ENCODE measurements around the gene SIRT4. TPM values are rescaled to one million over a fixed set of nuclear protein-coding genes. Genes with fewer than 3 reads are reported as not detected.

The SIRT4 gene
- total RNA-seq, 1 experiment from 2014 or later: 3.7 TPM

DNA sequence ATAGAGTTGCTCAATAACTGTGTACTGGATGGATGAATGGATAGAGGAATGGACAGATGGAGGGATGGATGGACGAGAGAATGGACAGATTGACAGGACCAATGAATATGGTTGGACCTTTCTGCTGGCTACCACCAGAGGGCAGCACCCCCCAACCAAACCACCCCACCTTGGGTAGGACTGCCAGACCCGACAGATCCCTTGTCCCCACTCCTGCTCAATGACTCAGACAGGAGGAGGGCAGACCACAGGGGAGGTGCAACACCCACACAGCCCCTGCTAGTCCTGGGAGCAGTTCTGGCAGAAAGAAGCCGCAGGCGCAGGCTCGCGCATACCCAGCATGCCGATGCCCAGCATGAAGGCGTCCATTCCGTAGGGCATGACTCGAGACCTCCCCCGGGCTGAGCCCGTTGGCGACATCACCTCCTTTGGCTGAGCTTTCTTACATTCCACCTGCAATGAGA lies 54.5 kb downstream of the SIRT4 start:
- H3K4me1 ChIP-seq (ENCODE audit: insufficient read depth, low read length, poor library complexity, severe bottlenecking): peaks cover 5% of the 10 kb centered on the region
- ChIA-PET CTCF (interaction anchor here (0.7 kb wide), 1 partner anchor 78 kb away, joined by 4 read pairs; no protein-coding TSS in a partner anchor), POLR2A (ENCODE audit: low non-redundant PET) (no interaction called here)
- no peaks in the 10 kb centered on the region for H3K9me3 ChIP-seq (ENCODE audit: low read depth, low read length, poor library complexity, severe bottlenecking)
- intact Hi-C loops (cut with micrococcal nuclease; ENCODE audit: unreplicated experiment): loop anchor here (1.0 to 10.0 kb wide), 2 partner anchors 74 to 758 kb away; no protein-coding TSS in a partner anchor
- no peaks in the 10 kb centered on the region for H3K36me3 ChIP-seq (ENCODE audit: insufficient read depth, low read length, poor library complexity, severe bottlenecking)
- BruUV-seq (replicated peaks): no TSS peak
- H3K4me3 ChIP-seq (ENCODE audit: low read depth, low read length, poor library complexity, severe bottlenecking): peak overlapping the region; percentile 20
- no peak overlapping the region for H3K27ac ChIP-seq (ENCODE audit: low read depth, low read length, poor library complexity, severe bottlenecking)
- H3K27me3 ChIP-seq (replicated peaks; ENCODE audit: insufficient read depth, low read depth, low read length, poor library complexity): no peaks in the 10 kb centered on the region
- no peak for TF ChIP-seq EZH2 (IDR thresholded peaks at IDR 0.05; ENCODE audit: borderline replicate concordance, low read depth, low read length, poor library complexity, severe bottlenecking)
- TF ChIP-seq, protein P1, sequence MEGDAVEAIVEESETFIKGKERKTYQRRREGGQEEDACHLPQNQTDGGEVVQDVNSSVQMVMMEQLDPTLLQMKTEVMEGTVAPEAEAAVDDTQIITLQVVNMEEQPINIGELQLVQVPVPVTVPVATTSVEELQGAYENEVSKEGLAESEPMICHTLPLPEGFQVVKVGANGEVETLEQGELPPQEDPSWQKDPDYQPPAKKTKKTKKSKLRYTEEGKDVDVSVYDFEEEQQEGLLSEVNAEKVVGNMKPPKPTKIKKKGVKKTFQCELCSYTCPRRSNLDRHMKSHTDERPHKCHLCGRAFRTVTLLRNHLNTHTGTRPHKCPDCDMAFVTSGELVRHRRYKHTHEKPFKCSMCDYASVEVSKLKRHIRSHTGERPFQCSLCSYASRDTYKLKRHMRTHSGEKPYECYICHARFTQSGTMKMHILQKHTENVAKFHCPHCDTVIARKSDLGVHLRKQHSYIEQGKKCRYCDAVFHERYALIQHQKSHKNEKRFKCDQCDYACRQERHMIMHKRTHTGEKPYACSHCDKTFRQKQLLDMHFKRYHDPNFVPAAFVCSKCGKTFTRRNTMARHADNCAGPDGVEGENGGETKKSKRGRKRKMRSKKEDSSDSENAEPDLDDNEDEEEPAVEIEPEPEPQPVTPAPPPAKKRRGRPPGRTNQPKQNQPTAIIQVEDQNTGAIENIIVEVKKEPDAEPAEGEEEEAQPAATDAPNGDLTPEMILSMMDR (conservative IDR thresholded peaks at IDR 0.05; ENCODE audit: low read depth, low read length): peak; percentile 92
- peak; percentile 91 for DNase-seq (ENCODE audit: low spot score)

DNA sequence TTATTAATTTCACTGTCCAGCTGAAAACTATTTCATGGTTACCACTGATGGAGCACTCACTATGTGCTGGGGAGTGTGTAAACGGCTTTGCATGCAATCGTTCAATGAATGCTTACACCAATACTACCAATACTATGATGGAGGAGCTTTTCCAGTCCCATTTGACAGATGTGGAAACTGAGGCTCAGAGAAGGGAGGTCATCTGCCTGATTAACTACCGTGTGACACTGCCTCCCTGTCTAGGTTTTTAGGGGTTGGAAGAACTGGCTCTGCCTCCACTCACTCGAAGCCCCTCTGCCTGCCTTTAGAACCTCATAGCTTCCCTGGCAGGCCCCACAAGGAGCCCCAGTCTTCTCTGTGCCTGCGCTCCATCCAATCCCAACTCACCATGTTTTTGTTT lies 55.0 kb downstream of the SIRT4 start:
- Histone ChIP-seq H3K27ac (ENCODE audit: low read depth, low read length, poor library complexity, severe bottlenecking) (no peak overlapping the region), H3K36me3 (ENCODE audit: insufficient read depth, low read length, poor library complexity, severe bottlenecking) (no peaks in the 10 kb centered on the region), H3K4me1 (ENCODE audit: insufficient read depth, low read length, poor library complexity, severe bottlenecking) (peaks cover 8% of the 10 kb centered on the region), H3K9me3 (ENCODE audit: low read depth, low read length, poor library complexity, severe bottlenecking) (no peaks in the 10 kb centered on the region), H3K27me3 (replicated peaks; ENCODE audit: insufficient read depth, low read depth, low read length, poor library complexity) (no peaks in the 10 kb centered on the region), H3K4me3 (ENCODE audit: low read depth, low read length, poor library complexity, severe bottlenecking) (peak overlapping the region; percentile 20)
- no peak for DNase-seq (ENCODE audit: low spot score)
- intact Hi-C loops (cut with micrococcal nuclease; ENCODE audit: unreplicated experiment): loop anchor here (10.0 kb wide), 1 partner anchor 758 kb away; no protein-coding TSS in a partner anchor
- CTCF ChIA-PET: interaction anchor here (0.5 to 0.7 kb wide), 2 partner anchors 77 to 82 kb away, joined by 3 to 4 read pairs; no protein-coding TSS in a partner anchor
- BruUV-seq (replicated peaks): no TSS peak
- TF ChIP-seq, protein P1 (conservative IDR thresholded peaks at IDR 0.05; ENCODE audit: low read depth, low read length): no peak
- no peak for TF ChIP-seq EZH2 (IDR thresholded peaks at IDR 0.05; ENCODE audit: borderline replicate concordance, low read depth, low read length, poor library complexity, severe bottlenecking)
- POLR2A ChIA-PET (ENCODE audit: low non-redundant PET): no interaction called here

DNA sequence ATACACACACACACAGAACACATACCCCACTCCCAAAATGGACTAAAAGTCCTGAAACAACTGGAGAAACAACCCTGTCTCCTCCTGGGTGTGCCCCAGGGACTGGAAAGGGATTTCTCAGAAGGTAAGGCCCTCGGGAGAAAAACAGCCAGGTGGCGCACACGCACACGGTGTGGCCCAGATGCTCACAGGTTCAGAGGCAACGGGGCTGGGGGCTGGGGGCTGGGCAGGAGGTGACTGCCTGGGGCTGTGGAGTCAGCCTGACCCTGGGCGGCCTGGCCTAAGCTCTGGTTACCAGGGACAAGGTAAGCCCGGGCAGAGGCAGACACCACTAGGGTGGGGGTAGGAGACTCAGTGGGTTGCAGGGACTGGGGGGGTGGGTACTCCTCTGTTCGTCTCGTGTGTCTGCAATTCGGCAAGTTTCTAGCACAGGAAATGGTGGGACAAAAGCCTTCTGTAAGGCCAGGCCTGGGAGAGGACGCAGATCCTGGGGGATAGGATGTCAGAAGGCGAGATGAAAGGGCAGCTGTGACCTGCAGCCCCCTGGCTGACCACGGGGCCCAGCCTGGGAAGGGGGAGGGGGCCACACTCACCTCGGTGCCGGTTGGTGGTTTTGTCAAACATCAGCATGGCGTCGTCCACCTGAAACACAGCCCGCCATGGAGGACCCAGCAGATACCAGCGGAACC lies 56.4 kb downstream of the SIRT4 start:
- H3K27me3 ChIP-seq (replicated peaks; ENCODE audit: insufficient read depth, low read depth, low read length, poor library complexity): no peaks in the 10 kb centered on the region
- no peaks in the 10 kb centered on the region for H3K36me3 ChIP-seq (ENCODE audit: insufficient read depth, low read length, poor library complexity, severe bottlenecking)
- BruUV-seq (replicated peaks): no TSS peak
- H3K27ac ChIP-seq (ENCODE audit: low read depth, low read length, poor library complexity, severe bottlenecking): no peak overlapping the region
- intact Hi-C loops (cut with micrococcal nuclease; ENCODE audit: unreplicated experiment): loop anchor here (10.0 kb wide), 1 partner anchor 756 kb away; no protein-coding TSS in a partner anchor
- no peaks in the 10 kb centered on the region for H3K9me3 ChIP-seq (ENCODE audit: low read depth, low read length, poor library complexity, severe bottlenecking)
- peaks cover 22% of the 10 kb centered on the region for H3K4me1 ChIP-seq (ENCODE audit: insufficient read depth, low read length, poor library complexity, severe bottlenecking)
- no peak overlapping the region for H3K4me3 ChIP-seq (ENCODE audit: low read depth, low read length, poor library complexity, severe bottlenecking)
- DNase-seq (ENCODE audit: low spot score): no peak
- CTCF ChIA-PET: no interaction called here
- POLR2A ChIA-PET (ENCODE audit: low non-redundant PET): no interaction called here
- no peak for TF ChIP-seq EZH2 (IDR thresholded peaks at IDR 0.05; ENCODE audit: borderline replicate concordance, low read depth, low read length, poor library complexity, severe bottlenecking)
- TF ChIP-seq, protein P1 (conservative IDR thresholded peaks at IDR 0.05; ENCODE audit: low read depth, low read length): no peak

All from A673 (cell line).